ENCODE results near the gene TMPRSS3.

The TMPRSS3 gene

GRCh38 chr21:42429021-42429420 lies 33.2 kb upstream of the TMPRSS3 start:
- TF ChIP-seq CTCF (IDR thresholded peaks at IDR 0.05; ENCODE audit: low read depth, low read length) = no peak
- DNase-seq (ENCODE audit: extremely low read depth, low read depth) = no peak

- no peak for DNase-seq (ENCODE audit: extremely low read depth, low read depth)
- no peak for TF ChIP-seq CTCF (IDR thresholded peaks at IDR 0.05; ENCODE audit: low read depth, low read length)
Measured at GRCh38 chr21:42427809-42428419, 32.1 kb upstream of the TMPRSS3 start.

- TF ChIP-seq CTCF (IDR thresholded peaks at IDR 0.05; ENCODE audit: low read depth, low read length) = no peak
- DNase-seq (ENCODE audit: extremely low read depth, low read depth) = no peak
Measured at GRCh38 chr21:42426876-42427480, 31.1 kb upstream of the TMPRSS3 start.

GRCh38 chr21:42426424-42426823 lies 30.6 kb upstream of the TMPRSS3 start:
- no peak for DNase-seq (ENCODE audit: extremely low read depth, low read depth)
- TF ChIP-seq CTCF (IDR thresholded peaks at IDR 0.05; ENCODE audit: low read depth, low read length) = no peak

- TF ChIP-seq CTCF (IDR thresholded peaks at IDR 0.05; ENCODE audit: low read depth, low read length) = no peak
- DNase-seq (ENCODE audit: extremely low read depth, low read depth) = no peak
Measured at GRCh38 chr21:42425591-42425990, 29.7 kb upstream of the TMPRSS3 start.

- TF ChIP-seq CTCF (IDR thresholded peaks at IDR 0.05; ENCODE audit: low read depth, low read length) = no peak
- no peak for DNase-seq (ENCODE audit: extremely low read depth, low read depth)
Measured at GRCh38 chr21:42424914-42425541, 29.2 kb upstream of the TMPRSS3 start.

GRCh38 chr21:42423685-42424084 lies 27.8 kb upstream of the TMPRSS3 start:
- DNase-seq (ENCODE audit: extremely low read depth, low read depth) = no peak
- no peak for TF ChIP-seq CTCF (IDR thresholded peaks at IDR 0.05; ENCODE audit: low read depth, low read length)
